SK-N-SH (cell line): ENCODE results near the gene DOCK4. TPM values are rescaled to one million over a fixed set of nuclear protein-coding genes. Genes with fewer than 3 reads are reported as not detected.

Experiments used
- CTCF ChIA-PET: fragments of 300-600, 350-600 bp; formaldehyde crosslinking; extraction: SDS; loops from one replicate; lab custom pipeline; 2021; lab: Yijun Ruan, JAX
- POLR2A ChIA-PET: fragments of 350-600 bp; sonication (Branson Sonifier 250); formaldehyde crosslinking; extraction: SDS; loops from one replicate; lab custom pipeline; 2020; ENCODE audit warnings: antibody characterized with exemption, inconsistent platforms; lab: Yijun Ruan, JAX
- DNase-seq: peaks from one replicate; pipeline ENCODE4 v3.0.0; 2012
- H2AFZ ChIP-seq: fragments of 200-600 bp; sonication (generic); 2 replicates; pipeline ENCODE4 v1.8.1; 2016; ENCODE audit warnings: antibody characterized with exemption, mild to moderate bottlenecking, low read depth
- H3F3A ChIP-seq: fragments of 200-600 bp; sonication (generic); replicated peaks from 2 replicates; pipeline ENCODE3; 2016; ENCODE audit warnings: antibody characterized with exemption, mild to moderate bottlenecking; ENCODE audit not compliant: insufficient read depth
- H3K27ac ChIP-seq, 2 experiments: fragments of 200-500 bp in 1 of 2; fragments of 200-600 bp in 1 of 2; sonication (Bioruptor generic) in 1 of 2; sonication (generic), shearing (Covaris generic) in 1 of 2; 2 replicates each; pipeline versions ENCODE4 v1.5.1 to v1.6.1; 2014 to 2016; ENCODE audit warnings: low read depth in 2 of 2, inconsistent platforms in 1 of 2, low read length in 1 of 2, mild to moderate bottlenecking in 1 of 2, mixed read lengths in 1 of 2
- H3K27me3 ChIP-seq: fragments of 200-600 bp; sonication (generic), shearing (Covaris generic); 2 replicates; pipeline ENCODE4 v1.6.1; 2016; ENCODE audit warnings: mixed run types; ENCODE audit not compliant: insufficient read depth
- H3K36me3 ChIP-seq, 2 experiments: fragments of 200-500 bp in 1 of 2; fragments of 200-600 bp in 1 of 2; sonication (Bioruptor generic) in 1 of 2; sonication (generic) in 1 of 2; replicated peaks in 1 of 2; 2 replicates each; pipeline versions ENCODE3 to v1.5.1; 2014 to 2016; ENCODE audit warnings: low read length in 1 of 2, mild to moderate bottlenecking in 1 of 2; ENCODE audit not compliant: insufficient read depth in 2 of 2, control insufficient read depth in 1 of 2
- H3K4me1 ChIP-seq, 2 experiments: fragments of 200-500 bp in 1 of 2; fragments of 200-600 bp in 1 of 2; sonication (Bioruptor generic) in 1 of 2; sonication (generic), shearing (Covaris generic) in 1 of 2; 2 replicates each; pipeline versions ENCODE4 v1.5.1 to v1.6.1; 2014 to 2016; ENCODE audit warnings: low read depth in 1 of 2, low read length in 1 of 2, mixed run types in 1 of 2; ENCODE audit not compliant: insufficient read depth in 2 of 2, control insufficient read depth in 1 of 2
- H3K4me2 ChIP-seq: fragments of 200-600 bp; sonication (generic), shearing (Covaris generic); 2 replicates; pipeline ENCODE4 v1.6.1; 2017; ENCODE audit warnings: mixed run types
- H3K4me3 ChIP-seq, 2 experiments: fragments of 200-500 bp in 1 of 2; fragments of 200-600 bp in 1 of 2; sonication (Bioruptor generic) in 1 of 2; sonication (generic), shearing (Covaris generic) in 1 of 2; 2 replicates each; pipeline versions ENCODE4 v1.5.1 to v1.8.1; 2014 to 2016; ENCODE audit warnings: low read depth in 2 of 2, inconsistent platforms in 1 of 2, low read length in 1 of 2, mild to moderate bottlenecking in 1 of 2, mixed read lengths in 1 of 2, moderate library complexity in 1 of 2
- H3K79me2 ChIP-seq: fragments of 200-600 bp; sonication (generic); 2 replicates; pipeline ENCODE4 v1.8.1; 2017; ENCODE audit warnings: mild to moderate bottlenecking; ENCODE audit not compliant: insufficient read depth
- H3K9ac ChIP-seq: fragments of 200-600 bp; sonication (generic); 2 replicates; pipeline ENCODE4 v1.6.1; 2017; ENCODE audit warnings: mixed run types
- H3K9me2 ChIP-seq: fragments of 200-600 bp; sonication (generic); 2 replicates; pipeline ENCODE4 v1.6.1; 2017; ENCODE audit warnings: mixed run types
- H3K9me3 ChIP-seq: fragments of 200-600 bp; sonication (generic); 2 replicates; pipeline ENCODE4 v1.6.1; 2017; ENCODE audit warnings: mixed run types, mild to moderate bottlenecking, moderate library complexity
- H4K20me1 ChIP-seq: fragments of 200-600 bp; sonication (generic); 2 replicates; pipeline ENCODE4 v1.6.1; 2017; ENCODE audit warnings: mild to moderate bottlenecking, mixed run types; ENCODE audit not compliant: insufficient read depth
- EZH2phosphoT487 ChIP-seq: fragments of 200-600 bp; sonication (generic); IDR thresholded peaks from 2 replicates; pipeline ENCODE4 v1.6.1; 2017; ENCODE audit warnings: low read depth, mixed run types, mild to moderate bottlenecking, antibody characterized with exemption, moderate library complexity, borderline replicate concordance
- FOSL2 ChIP-seq: IDR thresholded peaks from 2 replicates; pipeline ENCODE4 v1.4.0; 2012; ENCODE audit warnings: low read depth, mild to moderate bottlenecking, moderate library complexity, borderline replicate concordance
- GATA2 ChIP-seq: sonication (generic); formaldehyde crosslinking; IDR thresholded peaks from 2 replicates; pipeline ENCODE4 v1.5.0; 2020; ENCODE audit warnings: mild to moderate bottlenecking, missing genetic modification reagents
- JUND ChIP-seq: IDR thresholded peaks from 2 replicates; pipeline ENCODE4 v1.4.0; 2012
- NFIC ChIP-seq: IDR thresholded peaks from 2 replicates; pipeline ENCODE4 v1.4.0; 2012; ENCODE audit warnings: borderline replicate concordance
- NRF1 ChIP-seq: IDR thresholded peaks from 2 replicates; pipeline ENCODE4 v1.6.1; 2012; ENCODE audit warnings: low read depth, mild to moderate bottlenecking, low read length
- RFX5 ChIP-seq: IDR thresholded peaks from 2 replicates; pipeline ENCODE4 v1.6.1; 2012; ENCODE audit warnings: mild to moderate bottlenecking, improper control_type of control experiment, low read length
- RXRA ChIP-seq: IDR thresholded peaks from 2 replicates; pipeline ENCODE4 v1.4.0; 2012; ENCODE audit warnings: low read depth, mild to moderate bottlenecking, borderline replicate concordance
- TCF12 ChIP-seq: IDR thresholded peaks from 2 replicates; pipeline ENCODE4 v1.4.0; 2012
- YY1 ChIP-seq: IDR thresholded peaks from 2 replicates; pipeline ENCODE4 v1.4.0; 2012; ENCODE audit warnings: low read depth, mild to moderate bottlenecking
- WGBS: methylation state at CpG from one replicate; pipeline ENCODE4 v1.1.6; 2017; ENCODE audit warnings: low lambda C conversion rate; 5-methylcytosine and 5-hydroxymethylcytosine counted together
- polyA plus RNA-seq, 3 experiments: library from polyadenylated mRNA; depleted of rRNA; stranded (reverse); fragments of >200 nt; gene quantifications; 2 replicates each; pipeline ENCODE4 v1.2.3, GENCODE V29; 2012
- TF ChIP-seq, protein P1 (sequence below): IDR thresholded peaks from 2 replicates; pipeline ENCODE4 v1.6.1; 2012; ENCODE audit warnings: mild to moderate bottlenecking, low read depth, low read length, moderate library complexity
- TF ChIP-seq, protein P2 (sequence below): IDR thresholded peaks from 2 replicates; pipeline ENCODE4 v1.4.0; 2012; ENCODE audit warnings: low read depth, borderline replicate concordance
- TF ChIP-seq, protein P3 (sequence below): IDR thresholded peaks from 2 replicates; pipeline ENCODE4 v1.4.0; 2012; ENCODE audit warnings: low read depth, borderline replicate concordance
- TF ChIP-seq, protein P4 (sequence below): fragments of 200-600 bp; sonication (generic); IDR thresholded peaks from 2 replicates; pipeline ENCODE4 v1.6.1; 2017; ENCODE audit warnings: antibody characterized with exemption, mild to moderate bottlenecking, moderate library complexity
- TF ChIP-seq, protein P5 (sequence below): fragments of 150-350 bp; IDR thresholded peaks from 2 replicates; pipeline ENCODE4 v1.6.1; 2016; ENCODE audit warnings: mild to moderate bottlenecking, low read depth, low read length
- TF ChIP-seq, protein P6 (sequence below): fragments of 150-350 bp; IDR thresholded peaks from 2 replicates; pipeline ENCODE4 v1.6.1; 2017; ENCODE audit warnings: antibody characterized with exemption, low read length, low read depth, borderline replicate concordance

Gene DOCK4
- polyA plus RNA-seq, 1 of the 3 experiments (the other 2 are of a cell fraction), result 8.5 TPM

DNA sequence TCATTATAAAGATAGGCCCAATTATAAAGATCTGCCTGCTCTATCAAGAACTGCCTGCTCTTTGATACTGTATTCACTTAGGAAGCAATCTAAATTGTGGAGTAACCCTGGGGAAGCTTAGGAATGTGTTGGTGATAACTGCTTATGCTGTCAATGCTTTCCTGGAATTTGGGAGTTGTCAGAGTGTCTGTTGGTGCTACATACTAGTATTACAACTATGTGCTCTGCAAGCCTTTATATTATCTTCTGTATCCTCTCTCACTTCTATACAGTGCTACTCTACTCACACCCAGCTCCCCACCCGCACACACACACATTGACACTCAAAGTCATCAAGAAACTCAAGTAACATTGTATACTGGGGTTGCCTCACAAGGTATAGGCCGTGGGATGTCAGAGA, 6.4 kb upstream of the DOCK4 start:
- no peaks in the 10 kb centered on the region for H3K27me3 ChIP-seq
- no peak for DNase-seq
- no peak overlapping the region for H3K27ac ChIP-seq
- no peaks in the 10 kb centered on the region for H3K9me2 ChIP-seq
- ChIA-PET POLR2A (no interaction called here), CTCF (interaction anchor here (1.3 kb wide), 1 partner anchor 35 kb away, joined by 3 read pairs; no protein-coding TSS in a partner anchor)
- H4K20me1 ChIP-seq, result 0 out of 2 replicates have a peak, but pooled peaks cover 12% of the 10 kb centered on the region
- no peak overlapping the region for H3K4me3 ChIP-seq
- H3K9ac ChIP-seq, result no peak overlapping the region
- H3F3A ChIP-seq, result no peaks in the 10 kb centered on the region
- WGBS, result 94% methylated on average over 2 of the region's 2 CpGs
- no peak overlapping the region for H3K4me2 ChIP-seq
- TF ChIP-seq, protein P1, sequence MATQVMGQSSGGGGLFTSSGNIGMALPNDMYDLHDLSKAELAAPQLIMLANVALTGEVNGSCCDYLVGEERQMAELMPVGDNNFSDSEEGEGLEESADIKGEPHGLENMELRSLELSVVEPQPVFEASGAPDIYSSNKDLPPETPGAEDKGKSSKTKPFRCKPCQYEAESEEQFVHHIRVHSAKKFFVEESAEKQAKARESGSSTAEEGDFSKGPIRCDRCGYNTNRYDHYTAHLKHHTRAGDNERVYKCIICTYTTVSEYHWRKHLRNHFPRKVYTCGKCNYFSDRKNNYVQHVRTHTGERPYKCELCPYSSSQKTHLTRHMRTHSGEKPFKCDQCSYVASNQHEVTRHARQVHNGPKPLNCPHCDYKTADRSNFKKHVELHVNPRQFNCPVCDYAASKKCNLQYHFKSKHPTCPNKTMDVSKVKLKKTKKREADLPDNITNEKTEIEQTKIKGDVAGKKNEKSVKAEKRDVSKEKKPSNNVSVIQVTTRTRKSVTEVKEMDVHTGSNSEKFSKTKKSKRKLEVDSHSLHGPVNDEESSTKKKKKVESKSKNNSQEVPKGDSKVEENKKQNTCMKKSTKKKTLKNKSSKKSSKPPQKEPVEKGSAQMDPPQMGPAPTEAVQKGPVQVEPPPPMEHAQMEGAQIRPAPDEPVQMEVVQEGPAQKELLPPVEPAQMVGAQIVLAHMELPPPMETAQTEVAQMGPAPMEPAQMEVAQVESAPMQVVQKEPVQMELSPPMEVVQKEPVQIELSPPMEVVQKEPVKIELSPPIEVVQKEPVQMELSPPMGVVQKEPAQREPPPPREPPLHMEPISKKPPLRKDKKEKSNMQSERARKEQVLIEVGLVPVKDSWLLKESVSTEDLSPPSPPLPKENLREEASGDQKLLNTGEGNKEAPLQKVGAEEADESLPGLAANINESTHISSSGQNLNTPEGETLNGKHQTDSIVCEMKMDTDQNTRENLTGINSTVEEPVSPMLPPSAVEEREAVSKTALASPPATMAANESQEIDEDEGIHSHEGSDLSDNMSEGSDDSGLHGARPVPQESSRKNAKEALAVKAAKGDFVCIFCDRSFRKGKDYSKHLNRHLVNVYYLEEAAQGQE, result no peak
- no peak for TF ChIP-seq RFX5
- TF ChIP-seq, all 33 proteins: peak for 0
- no peaks in the 10 kb centered on the region for H3K36me3 ChIP-seq
- no peaks in the 10 kb centered on the region for H3K9me3 ChIP-seq
- H3K4me1 ChIP-seq, result peaks cover 0 to 6% of the 10 kb centered on the region in 2 experiments; a peak in 2 of 4 replicates
- H2AFZ ChIP-seq, result no peak overlapping the region
- peaks cover 77% of the 10 kb centered on the region for H3K79me2 ChIP-seq

DNA sequence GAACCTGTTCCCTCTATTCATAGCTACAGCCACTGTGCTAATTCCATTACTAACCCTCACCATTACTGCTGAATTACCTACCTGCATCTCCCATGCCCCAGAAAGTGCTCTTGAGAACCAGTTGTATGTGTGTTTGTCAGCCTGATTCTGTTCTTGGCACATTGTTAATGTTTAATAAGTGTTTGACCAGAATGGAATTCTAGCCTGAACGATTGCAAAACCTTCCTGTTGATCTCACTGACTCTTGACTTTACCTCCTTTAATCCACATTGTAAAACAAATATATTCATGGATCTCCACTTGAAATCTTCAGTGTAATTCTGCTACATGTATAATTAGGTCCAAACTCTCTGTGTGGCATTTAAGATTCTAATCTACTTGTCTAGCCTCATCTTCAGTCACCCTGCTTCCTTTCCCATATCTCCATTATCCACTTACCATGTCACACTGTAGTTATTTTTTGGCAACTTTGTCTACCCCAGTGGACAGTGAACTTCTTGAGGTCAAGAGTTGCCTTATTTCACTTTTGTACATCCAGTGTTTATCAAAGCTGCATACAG, 5.2 kb upstream of the DOCK4 start:
- Histone ChIP-seq H3F3A (no peaks in the 10 kb centered on the region), H3K4me2 (no peak overlapping the region), H2AFZ (no peak overlapping the region), H3K27ac (no peak overlapping the region), H3K79me2 (peaks cover 88% of the 10 kb centered on the region), H3K9me3 (no peaks in the 10 kb centered on the region), H3K4me1 (peaks cover 0 to 12% of the 10 kb centered on the region in 2 experiments; a peak in 2 of 4 replicates), H4K20me1 (0 out of 2 replicates have a peak, but pooled peaks cover 12% of the 10 kb centered on the region), H3K9me2 (no peaks in the 10 kb centered on the region), H3K36me3 (no peaks in the 10 kb centered on the region), H3K27me3 (no peaks in the 10 kb centered on the region), H3K9ac (no peak overlapping the region), H3K4me3 (no peak overlapping the region)
- 61% methylated on average over 1 of the region's 1 CpG for WGBS
- ChIA-PET CTCF (interaction anchor here (1.3 kb wide), 1 partner anchor 33 kb away, joined by 3 read pairs; no protein-coding TSS in a partner anchor), POLR2A (interaction anchor here (0.6 kb wide), 1 partner anchor 41 kb away, joined by 4 read pairs; no protein-coding TSS in a partner anchor)
- DNase-seq, result no peak
- TF ChIP-seq NRF1 (no peak), YY1 (no peak), NFIC (no peak), RXRA (no peak), EZH2phosphoT487 (no peak), TCF12 (no peak), JUND (no peak), GATA2 (CRISPR knock-in tag) (no peak), FOSL2 (no peak)
- TF ChIP-seq, protein P2, sequence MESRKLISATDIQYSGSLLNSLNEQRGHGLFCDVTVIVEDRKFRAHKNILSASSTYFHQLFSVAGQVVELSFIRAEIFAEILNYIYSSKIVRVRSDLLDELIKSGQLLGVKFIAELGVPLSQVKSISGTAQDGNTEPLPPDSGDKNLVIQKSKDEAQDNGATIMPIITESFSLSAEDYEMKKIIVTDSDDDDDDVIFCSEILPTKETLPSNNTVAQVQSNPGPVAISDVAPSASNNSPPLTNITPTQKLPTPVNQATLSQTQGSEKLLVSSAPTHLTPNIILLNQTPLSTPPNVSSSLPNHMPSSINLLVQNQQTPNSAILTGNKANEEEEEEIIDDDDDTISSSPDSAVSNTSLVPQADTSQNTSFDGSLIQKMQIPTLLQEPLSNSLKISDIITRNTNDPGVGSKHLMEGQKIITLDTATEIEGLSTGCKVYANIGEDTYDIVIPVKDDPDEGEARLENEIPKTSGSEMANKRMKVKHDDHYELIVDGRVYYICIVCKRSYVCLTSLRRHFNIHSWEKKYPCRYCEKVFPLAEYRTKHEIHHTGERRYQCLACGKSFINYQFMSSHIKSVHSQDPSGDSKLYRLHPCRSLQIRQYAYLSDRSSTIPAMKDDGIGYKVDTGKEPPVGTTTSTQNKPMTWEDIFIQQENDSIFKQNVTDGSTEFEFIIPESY, result no peak
- TF ChIP-seq, protein P3, sequence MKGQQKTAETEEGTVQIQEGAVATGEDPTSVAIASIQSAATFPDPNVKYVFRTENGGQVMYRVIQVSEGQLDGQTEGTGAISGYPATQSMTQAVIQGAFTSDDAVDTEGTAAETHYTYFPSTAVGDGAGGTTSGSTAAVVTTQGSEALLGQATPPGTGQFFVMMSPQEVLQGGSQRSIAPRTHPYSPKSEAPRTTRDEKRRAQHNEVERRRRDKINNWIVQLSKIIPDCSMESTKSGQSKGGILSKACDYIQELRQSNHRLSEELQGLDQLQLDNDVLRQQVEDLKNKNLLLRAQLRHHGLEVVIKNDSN, result no peak
- TF ChIP-seq, protein P4, sequence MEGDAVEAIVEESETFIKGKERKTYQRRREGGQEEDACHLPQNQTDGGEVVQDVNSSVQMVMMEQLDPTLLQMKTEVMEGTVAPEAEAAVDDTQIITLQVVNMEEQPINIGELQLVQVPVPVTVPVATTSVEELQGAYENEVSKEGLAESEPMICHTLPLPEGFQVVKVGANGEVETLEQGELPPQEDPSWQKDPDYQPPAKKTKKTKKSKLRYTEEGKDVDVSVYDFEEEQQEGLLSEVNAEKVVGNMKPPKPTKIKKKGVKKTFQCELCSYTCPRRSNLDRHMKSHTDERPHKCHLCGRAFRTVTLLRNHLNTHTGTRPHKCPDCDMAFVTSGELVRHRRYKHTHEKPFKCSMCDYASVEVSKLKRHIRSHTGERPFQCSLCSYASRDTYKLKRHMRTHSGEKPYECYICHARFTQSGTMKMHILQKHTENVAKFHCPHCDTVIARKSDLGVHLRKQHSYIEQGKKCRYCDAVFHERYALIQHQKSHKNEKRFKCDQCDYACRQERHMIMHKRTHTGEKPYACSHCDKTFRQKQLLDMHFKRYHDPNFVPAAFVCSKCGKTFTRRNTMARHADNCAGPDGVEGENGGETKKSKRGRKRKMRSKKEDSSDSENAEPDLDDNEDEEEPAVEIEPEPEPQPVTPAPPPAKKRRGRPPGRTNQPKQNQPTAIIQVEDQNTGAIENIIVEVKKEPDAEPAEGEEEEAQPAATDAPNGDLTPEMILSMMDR, result no peak
- TF ChIP-seq, protein P5, sequence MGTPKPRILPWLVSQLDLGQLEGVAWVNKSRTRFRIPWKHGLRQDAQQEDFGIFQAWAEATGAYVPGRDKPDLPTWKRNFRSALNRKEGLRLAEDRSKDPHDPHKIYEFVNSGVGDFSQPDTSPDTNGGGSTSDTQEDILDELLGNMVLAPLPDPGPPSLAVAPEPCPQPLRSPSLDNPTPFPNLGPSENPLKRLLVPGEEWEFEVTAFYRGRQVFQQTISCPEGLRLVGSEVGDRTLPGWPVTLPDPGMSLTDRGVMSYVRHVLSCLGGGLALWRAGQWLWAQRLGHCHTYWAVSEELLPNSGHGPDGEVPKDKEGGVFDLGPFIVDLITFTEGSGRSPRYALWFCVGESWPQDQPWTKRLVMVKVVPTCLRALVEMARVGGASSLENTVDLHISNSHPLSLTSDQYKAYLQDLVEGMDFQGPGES, result no peak
- TF ChIP-seq, protein P6, sequence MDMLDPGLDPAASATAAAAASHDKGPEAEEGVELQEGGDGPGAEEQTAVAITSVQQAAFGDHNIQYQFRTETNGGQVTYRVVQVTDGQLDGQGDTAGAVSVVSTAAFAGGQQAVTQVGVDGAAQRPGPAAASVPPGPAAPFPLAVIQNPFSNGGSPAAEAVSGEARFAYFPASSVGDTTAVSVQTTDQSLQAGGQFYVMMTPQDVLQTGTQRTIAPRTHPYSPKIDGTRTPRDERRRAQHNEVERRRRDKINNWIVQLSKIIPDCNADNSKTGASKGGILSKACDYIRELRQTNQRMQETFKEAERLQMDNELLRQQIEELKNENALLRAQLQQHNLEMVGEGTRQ, result no peak
